ENCODE data around the gene L3MBTL2.

L3MBTL2 gene

DNA sequence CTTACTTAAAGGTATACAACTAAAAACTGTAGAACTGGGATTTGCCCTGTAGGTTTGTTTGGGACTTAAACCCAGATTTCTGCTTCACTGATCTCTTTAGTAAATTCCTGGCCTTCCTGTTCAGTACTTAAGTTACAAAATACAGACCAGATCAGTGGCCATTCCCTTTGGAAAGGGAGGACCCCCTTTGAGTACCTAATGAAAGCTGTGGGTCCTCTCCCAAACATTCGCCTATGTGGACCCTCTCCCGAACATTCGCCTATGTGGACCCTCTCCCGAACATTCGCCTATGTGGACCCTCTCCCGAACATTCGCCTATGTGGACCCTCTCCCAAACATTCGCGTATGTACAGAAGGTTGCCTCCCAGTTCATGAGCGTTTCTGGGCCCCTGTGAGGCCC lies 10.3 kb downstream of the L3MBTL2 start:
- DNase-seq, result no peak

DNA sequence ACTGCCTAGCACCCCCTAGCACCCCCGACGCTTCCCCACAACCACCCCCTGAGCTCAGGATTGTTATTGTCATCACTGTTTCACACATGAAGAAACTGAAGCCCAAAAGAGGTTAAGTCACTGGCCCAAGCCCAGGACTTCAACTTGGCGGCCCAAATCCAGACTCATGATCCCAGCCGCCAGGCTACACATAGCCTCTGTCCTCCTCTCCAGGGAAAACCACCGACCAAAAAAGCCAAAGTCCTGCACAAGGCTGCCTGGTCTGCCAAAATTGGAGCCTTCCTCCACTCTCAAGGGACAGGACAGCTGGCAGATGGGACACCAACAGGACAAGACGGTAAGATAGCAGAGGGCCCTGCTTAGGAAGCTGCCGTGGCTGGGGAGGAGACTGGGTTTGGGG lies 10.8 kb downstream of the L3MBTL2 start:
- no peak for DNase-seq

DNA sequence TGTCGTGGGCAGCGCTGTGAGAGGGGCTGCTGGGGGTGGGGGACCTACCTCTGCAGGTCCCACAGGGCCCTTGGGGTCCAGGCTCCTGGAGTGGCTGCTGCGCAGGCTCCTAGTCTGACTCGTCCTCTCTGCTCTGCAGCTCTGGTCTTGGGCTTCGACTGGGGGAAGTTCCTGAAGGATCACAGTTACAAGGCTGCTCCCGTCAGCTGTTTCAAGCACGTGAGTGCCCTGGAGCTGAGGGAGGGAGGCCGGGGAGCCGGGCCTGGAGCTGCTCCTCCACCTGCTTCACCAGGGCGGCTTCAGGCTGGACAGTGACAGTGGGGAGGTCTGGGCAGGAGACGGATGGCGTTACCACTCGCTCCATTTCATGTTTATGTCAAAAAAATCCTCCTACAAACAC lies 11.9 kb downstream of the L3MBTL2 start:
- no peak for DNase-seq

DNA sequence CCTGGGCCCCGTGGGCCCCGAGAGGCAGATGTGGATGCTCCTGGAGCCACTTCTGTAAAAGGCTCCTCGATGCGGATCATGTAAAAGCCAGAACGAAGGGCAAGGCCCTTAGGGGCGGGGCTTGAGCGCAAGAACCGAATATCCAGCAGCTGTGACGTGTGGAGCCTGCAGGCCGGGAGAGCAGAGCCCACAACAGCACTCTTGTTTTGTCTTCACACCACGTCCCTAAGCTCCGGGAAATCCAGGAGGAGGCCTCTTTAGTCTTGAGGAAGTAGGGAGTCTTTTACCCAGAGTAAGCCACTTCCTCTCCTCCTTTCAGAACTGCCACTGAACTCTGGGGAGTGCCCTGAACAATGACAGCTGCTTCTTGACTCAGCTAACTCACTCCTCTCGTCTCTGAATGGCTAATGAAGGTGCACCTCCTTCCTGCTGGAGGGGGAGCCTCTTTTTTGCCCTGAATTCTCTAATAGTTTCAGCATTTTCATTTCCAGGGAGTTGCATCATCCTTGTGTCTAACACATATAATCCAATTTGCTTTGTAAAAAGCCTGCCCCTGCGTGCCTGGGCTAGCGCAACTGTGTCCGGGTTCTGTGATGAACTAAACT lies 12.5 kb downstream of the L3MBTL2 start:
- DNase-seq, result peak; percentile 93

DNA sequence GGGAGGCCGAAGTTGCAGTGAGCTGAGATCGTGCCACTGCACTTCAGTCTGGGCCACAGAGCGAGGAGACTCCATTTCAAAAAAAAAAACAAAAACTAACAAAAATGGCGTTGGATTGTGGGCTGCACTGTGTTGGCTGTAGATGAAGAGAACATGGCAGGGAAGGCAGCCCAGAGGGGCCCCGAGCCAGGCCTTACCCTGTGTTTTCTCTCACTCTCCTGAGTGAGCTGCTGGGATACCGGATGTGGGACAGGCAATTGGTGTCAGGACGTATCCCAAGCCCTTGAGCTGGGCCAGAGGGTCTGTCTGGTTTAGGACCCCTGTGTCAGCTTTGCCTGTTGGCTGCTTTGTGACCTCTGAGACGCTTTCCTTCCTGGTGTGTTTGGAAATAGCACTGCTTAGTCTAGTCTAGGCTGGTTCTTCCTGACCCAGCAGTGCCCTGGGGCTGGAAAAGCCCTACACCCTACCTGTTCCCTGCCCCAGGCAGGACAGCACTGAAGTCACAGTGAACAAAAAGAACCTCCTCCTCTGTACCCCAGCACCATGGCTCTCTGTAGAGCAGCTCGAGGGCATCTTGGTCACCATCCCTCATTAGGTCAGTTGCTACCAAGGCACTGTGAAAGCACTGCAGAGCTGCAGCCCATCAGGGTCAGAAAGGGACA lies 17.9 kb downstream of the L3MBTL2 start:
- no peak for DNase-seq

DNA sequence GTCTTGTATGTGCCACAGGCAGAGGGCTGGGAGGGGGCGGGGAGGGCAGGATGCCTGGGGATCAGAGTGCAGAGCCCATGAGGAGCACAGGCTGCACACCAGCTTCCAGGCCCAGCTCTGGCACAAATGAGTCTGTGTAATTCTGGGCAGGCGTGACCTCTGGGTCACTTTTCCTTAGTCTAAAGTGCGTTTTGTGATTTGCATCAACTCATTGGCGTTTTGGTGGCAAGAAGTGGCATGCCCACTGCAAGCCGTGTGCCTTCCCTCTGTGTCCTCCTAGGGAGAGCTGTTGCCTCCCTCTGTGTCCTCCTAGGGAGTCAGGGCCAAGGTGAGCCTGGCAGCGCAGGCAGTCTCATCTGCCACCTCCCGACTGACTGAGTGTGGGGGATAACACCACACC lies 18.4 kb downstream of the L3MBTL2 start:
- no peak for DNase-seq

DNA sequence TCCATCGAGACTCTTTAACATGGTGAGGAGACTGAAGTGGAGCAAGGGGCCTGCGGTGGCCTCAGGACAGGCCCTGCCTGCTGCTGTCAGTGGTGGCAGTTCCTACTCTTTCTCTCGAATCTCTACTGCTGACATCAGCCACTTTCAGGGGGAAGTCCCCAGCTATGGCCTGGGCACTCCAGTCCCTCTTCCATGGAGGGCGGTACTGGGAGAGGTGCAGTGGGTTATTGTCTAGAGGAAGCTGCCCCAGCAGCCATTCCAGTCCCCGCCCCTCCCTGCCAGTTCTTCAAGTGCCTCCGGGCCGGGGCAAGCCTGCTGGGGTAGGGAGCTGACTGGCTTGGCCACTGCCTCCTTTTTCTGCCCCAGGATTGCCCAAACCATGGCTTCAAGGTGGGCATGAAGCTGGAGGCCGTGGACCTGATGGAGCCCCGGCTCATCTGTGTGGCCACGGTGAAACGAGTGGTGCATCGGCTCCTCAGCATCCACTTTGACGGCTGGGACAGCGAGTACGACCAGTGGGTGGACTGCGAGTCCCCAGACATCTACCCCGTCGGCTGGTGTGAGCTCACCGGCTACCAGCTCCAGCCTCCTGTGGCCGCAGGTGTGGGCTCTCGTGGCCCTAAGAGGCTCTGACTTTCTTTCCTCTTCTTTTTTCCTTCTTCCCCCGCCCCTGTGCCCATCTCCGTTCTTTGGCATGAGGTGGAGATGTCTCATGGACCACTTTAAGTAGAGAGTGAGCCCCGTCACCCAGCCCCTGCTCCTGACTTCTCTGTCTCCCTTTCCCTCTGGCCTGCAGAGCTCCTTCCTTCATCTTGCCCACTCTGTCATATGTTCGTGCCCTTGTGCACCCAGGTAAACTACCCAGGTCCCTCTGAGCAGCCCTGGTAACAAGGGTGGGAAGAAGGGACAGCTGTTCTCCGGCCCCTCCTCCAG lies 21.9 kb downstream of the L3MBTL2 start:
- DNase-seq, result peak; percentile 27 to 60

DNA sequence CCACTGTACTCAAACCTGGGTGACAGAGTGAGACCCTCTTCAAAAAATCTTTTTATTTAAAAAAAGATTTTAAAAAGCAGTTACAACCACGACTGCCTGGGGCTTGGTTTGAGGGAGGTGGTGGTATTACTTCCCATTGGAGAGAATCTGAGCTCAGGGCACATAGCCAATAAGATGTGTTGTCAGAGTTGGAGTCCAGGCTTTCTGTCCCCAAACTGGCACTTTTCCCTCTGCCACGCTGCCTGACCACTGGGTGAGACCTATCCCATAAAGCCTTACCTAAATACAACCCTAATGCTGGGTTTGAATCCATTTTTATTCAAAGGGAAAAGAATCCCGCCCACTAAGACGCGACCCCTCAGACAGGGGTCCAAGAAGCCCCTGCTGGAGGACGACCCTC lies 24.1 kb downstream of the L3MBTL2 start:
- no peak for DNase-seq

DNA sequence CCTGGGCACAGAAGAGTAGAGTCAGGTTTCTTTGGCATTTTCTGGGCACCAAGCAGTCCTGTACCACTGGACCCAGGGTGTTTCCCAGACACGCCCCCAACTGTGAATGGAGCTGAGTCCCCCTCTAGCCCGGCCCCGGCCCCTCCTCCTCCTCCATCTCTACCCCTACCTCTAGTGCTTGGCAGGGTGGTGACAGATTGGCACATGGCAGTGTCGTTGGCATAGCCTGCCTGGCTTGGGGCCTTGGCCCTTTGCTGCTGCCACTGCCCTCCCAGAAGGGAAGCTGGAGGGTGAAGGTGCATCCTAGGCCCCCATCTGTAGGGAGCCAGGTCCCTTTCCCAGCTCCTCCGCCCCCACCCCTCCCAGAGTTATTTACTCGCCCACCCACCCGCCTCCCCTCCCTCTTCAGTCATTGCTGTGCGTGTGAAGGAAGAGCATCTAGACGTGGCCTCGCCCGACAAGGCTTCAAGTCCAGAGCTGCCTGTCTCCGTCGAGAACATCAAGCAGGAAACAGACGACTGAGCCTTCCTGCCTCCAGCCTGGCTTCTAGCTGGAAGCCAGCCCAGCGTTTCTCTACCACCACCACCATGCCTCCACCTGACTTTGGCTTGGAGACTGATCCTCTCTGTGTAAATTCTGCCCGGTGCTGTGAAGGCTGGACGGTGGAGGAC lies 24.8 kb downstream of the L3MBTL2 start:
- DNase-seq, result no peak

DNA sequence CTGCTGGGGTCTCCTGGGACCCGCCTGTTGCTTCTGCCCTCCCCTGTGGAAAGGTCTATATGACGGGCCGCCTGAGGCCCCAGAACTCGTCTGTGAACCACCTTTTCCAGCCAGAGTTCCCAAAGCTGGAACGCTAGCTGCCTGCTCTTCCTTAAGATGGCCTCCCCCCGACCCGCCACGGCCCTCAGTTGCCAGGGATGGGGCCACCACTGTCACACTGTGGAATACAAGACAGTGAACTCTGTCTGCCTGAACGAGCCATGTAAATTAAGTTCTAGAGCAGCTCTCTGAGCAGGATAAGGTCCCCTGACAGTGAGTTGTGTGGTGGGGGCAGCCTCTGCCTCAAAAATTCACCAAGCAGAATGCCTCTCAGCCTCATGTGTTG lies 25.3 kb downstream of the L3MBTL2 start:
- DNase-seq, result no peak

DNA sequence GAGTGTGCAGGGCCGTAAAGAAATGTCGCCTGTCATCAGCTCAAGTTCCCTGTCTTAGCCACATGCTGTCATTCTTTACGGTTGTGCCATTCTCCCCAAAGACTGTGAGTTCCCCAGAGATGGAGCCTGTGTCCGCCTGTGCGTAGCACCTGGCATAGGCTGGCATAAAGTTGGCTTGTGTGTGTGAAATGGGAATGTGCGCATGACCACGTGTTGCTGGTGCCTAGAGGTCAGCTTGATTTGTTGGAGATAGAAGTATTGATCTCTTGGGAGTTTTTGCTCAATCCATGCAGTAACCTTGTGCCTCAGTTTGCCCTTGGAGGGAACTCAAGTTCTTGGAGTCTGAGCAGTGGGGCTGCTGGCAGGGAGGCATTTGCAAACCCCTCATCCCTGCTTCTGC lies 26.3 kb downstream of the L3MBTL2 start:
- no peak for DNase-seq

DNA sequence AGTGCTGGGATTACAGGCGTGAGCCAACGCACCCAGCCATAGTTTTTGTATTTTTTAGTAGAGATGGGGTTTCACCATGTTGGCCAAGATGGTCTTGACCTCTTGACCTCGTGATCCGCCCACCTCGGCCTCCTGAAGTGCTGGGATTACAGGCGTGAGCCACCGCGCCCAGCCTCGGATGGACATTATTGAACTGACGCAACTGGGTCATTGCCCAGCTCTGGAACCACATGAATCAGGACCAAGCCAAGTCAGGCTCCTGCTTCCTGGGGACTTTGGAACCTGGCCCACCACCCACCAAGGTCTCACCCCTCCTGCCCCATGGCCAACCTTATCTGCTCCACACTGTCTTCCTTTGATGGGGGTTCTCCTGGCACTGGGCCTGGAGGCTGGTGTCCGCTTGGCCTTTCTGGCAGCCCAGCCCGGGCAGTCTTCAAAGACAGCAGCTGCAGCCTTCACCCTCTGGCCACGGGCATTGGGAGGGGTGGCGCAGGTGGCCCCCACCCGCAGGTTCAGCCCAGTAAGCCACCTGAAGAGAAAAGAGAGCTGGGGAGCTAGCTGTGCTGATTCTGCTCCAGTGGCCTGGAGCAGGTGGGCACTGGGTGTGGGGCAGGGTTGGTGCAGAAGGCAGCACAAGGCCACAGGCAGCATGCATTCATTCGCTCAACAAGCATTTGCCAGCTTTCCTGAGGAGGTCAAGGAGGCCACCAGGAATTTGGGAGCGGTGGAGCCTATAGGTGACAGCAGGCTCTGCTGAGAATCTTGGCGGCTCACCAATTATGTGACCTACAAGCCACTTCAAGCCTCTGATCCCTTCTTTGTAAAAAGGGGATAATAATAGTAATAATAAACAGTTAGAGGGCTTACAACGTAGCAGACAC lies 29.9 kb downstream of the L3MBTL2 start:
- no peak for DNase-seq

DNA sequence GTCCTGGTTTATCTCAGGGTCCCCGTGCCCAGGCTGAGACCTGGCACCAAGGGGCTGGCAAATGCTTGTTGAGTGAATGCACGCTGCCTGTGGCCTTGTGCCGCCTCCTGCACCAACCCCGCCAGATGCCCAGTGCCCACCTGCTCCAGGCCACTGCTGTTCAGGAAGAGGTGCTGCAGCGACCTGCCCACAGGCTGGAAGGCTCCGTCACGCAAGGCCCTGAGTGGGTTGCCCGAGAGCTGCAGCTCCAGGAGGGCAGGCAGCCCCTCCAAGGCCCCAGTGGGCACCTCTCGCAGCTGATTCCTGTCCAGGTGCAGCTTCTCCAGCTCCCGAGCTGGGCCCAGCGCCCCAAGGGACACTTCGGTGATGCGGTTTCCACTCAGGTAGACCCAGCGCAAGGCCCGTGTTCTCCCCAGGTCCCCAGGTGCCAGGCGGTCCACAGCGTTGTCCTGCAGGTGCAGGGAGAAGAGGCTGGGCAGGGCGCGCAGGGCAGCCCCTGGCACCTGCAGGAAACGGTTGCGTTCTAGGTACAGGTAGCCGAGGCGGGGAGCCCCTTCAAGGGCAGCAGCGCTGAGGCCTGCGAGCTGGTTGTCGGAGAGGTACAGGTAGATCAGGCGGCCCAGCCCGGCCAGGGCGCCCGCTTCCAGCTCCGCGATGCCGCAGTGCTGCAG lies 32.1 kb downstream of the L3MBTL2 start:
- no peak for DNase-seq

DNA sequence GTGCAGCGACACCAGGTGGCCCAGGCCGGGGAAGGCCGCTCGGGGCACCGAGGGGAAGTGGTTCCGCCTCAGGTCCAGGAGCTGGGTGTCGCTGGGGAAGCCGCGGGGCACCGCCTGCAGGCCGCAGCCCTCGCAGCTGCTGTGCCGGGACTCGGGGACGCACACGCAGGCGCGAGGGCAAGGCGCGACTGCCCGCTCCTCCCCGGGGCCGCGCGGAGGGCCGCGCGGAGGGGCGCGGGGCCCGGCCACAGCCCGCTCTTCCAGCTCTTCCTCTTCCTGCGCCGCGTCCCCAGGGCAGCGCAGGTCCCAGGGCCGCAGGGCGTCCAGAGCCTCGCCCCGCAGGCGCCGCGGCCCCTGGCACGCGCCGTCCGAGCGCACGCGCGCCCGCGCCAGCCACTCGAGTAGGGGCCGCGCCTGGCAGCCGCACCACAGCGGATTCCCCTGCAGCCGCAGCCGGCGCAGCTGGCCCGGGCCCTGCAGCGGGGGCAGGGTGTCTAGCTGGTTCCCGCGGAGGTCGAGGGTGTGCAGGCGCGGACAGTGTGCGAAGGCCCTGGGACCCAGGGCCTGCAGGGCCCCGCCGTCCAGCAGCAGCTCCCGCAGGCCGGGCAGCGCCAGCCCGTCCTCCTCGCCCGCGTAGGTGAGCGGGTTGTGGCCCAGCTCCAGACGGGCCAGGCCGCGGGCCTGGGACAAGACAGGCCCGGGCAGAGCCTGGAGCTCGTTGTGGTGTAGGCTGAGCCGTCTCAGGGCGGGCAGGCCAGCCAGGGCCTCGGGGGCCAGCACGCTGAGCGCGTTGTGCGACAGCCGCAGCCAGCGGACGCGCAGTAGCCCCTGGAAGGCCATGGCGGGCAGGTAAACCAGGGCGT lies 32.8 kb downstream of the L3MBTL2 start:
- peak; percentile 52 to 63 for DNase-seq

DNA sequence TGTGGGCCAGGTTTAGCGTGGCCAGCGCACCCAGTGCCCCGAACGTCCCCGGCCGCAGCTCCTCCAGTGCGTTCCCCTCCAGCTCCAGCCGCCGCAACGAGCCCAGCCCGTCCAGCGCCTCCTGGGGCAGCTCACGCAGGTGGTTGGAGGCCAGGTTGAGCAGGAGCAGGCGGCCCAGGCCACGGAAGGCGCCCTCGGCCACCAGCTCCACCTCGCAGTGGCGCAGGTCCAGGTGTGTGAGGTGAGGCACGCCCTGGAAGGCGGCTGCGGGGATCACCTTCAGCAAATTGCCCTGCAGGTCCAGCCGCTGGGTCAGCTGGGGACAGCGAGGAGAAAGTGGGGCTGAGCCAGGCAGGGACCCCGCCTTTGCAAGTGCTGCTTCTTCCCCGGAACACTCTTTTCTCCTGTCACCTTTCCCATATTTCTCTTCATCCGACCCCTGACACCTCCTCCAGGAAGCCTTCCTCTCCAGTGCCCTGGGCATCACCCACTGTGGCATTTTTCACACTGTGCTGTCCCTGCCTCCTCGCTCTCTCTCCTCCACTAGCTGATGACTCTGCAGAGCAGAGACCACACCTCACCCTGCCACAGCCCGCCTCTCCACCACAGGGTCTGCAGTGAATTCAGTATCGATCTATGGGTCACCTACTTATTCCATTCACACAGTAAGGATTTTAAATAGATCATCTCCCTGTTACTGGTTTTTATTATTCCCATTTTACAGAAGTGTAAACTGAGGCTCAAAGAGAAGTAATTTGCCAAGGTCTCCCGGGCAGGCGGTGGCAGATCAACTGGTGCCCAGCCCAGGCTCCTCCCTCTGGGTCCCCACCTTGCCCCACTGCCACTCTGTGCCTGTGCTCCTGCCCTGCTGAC lies 33.7 kb downstream of the L3MBTL2 start:
- no peak for DNase-seq

DNA sequence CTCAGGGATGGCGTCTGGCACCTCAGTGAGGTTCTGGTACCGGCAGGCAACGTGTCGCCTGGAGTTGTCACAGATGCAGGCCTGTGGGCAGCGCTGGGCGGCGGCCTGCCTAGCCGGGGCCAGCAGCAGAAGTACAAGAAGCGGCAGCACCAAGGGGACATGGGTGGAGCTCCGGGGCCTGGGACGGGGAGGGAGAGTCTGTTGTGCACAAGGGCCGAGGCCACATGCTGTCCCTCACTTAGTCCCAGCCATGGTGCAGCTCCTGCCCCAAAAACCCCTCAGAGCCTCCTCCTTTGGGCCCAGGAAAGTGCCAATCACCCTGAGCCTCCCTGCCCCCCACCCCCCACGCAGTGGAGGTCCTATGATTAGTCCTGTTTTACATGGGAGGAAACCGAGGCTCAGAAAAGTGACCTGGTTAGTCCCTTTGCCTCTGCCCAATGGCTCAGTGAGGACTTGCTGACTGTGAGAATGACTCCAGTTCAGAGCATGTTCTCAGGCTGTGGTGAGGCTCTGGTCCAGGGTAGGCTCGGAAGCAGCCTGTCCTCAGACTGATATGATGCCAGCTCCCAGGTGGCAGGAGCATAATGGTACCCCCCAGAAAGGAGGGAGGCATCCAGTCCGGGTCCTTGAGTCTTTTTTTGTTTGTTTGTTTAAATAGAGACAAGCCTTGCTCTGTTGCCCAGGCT lies 34.5 kb downstream of the L3MBTL2 start:
- no peak for DNase-seq

DNA sequence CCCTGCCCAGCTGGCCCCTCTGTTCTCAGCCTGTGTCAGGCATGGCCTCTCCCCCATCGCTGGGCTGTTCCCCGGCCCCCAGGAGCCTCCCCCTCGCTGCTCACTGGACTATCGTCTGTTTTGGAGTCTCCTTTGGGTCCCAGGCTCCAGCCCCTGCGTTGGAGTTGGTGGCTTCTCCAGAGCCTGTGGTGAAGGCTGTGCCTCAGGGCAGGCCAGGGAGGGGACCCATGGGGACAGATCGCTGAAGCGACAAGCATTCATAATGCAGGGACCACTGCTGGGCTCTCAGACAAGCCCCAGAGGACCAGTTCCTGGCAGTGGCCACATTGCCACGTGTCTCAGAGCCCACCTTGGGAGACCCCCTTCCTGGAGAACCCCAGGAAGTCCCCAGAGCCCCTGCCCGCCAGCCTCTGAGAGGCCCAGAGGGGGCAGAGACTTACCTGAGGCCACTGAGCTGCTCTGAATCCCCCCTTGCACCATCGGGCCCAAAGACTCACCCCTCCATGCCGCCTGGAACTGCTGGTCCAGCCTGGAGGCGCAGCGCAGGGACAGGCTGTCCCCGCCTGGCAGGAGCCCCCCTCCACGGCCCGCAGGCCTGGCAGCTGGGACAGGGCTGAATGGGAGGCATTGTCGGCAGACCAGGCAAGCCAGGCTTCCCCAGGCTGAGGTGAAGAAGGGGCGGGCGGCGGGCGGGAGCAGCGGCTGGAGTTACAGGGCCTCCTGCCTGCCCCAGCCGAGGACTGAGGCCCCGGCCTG lies 35.4 kb downstream of the L3MBTL2 start, which contains the start of gene CHADL:
Gene CHADL (minus strand): TSS at position 555 of the 756 bp plus-strand sequence. CDS start 50 bp downstream, at position 505.
- DNase-seq, result no peak

DNA sequence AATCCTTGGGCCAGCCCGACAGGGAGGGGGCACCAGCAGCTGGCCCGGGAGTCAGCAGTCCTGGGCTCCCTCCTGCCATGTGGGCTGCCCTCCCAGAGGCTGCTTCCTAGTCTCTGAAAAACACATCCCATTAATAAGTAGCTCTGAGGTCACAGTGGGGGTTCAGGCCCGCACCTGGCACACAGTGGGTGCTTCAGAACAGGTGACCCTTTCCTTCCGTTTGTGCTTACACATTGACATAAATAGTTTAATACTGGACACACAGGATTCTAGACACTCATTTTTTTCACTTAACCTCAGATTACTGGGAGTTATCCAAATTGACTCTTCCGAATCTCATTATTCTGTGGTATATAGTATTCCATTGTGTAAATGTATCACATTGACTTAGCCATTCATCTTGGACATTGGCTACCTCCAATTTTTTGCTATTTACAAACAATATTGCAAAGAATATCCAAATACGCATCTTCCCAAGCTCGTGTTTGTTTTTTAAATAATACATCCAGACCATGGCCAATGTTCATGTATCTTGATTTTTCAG lies 36.1 kb downstream of the L3MBTL2 start:
- DNase-seq, result no peak

All from inflammatory macrophage treated with lipopolysaccharide for 1 hour (primary cell).